ENCODE results near the gene MYOM3.

The MYOM3 gene

DNA sequence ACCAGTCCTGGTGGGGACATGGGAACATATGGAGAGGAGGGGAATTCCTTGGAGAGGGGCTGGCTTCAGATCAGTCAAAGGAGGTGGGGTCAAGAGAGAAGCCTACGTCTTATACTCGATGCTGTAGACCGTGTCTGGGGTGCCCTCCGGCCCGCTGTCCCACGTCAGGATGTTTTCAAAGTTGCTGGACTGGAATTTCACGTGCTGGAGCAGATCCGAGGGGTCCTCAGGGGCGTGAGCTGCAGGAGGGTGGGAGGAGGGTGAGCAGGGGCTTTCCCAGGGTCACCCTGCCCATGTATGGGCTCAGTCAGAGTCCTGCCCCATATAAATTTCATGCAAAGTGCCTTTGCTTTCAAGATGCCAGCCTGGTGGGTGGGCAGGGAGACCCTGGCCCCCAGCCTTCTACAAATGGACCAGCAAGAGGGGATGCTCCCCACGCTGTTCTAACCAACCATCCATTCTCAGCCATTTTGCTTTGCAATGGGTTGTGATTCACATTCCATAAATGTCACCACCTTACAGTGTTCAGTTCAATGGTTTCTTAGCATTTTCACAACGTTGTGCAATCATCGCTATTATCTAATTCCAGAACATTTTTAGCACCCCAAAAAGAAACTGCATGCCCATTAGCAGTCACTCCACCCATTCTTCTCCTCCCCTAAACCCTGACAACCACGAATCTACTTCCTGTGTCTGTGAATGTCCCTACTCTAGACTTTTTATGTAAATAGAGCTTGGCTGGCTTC lies 26.7 kb upstream of the MYOM3 start:
- no peak for DNase-seq

DNA sequence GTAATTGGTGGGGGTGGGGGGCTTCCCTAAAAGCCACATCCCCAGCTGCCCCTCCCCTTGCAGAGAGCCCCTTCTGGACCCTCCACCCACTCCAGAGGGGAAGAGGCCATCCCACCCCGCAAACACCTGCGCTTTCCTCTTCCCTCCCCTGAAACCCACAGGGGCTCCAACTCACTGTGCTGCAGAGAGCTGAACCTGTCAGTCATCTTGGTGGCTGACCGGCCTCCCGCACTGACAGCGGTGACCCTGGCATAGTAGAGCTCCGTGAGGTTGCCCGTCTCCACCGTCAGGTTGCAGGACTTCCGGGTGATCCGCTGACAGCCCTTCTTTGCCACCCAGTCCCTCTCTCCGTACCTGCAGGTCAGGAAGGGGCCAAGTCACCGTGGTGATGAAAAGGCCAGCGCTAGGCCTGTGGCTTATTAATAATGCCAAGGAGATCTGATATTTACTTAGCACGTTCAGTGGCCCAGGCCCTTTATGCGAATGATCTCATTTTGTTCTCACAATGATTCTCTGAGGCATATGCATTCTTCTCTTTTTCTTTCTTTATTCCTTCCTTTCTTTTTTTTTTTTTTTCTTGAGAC lies 25.1 kb upstream of the MYOM3 start:
- DNase-seq = no peak

DNA sequence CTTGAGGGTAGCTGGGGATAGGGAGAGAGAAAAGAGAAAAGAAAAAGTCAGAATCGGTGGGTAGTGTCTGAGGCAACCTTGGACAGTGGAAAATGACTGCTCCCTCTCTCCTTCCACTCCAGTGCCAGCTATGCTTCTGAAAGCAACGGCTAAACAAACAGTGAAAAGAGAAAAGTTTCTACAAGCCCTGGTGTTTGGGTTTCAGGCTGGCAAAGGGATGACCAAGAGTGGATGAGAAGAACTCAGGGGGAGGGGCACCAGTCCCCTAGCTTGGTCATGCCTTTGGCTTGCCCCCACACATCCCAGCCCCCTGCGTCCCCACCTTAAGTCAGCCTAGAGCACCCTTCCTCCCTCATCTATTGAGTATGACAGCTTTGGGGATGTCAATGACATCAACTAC lies 22.4 kb upstream of the MYOM3 start:
- DNase-seq = no peak

DNA sequence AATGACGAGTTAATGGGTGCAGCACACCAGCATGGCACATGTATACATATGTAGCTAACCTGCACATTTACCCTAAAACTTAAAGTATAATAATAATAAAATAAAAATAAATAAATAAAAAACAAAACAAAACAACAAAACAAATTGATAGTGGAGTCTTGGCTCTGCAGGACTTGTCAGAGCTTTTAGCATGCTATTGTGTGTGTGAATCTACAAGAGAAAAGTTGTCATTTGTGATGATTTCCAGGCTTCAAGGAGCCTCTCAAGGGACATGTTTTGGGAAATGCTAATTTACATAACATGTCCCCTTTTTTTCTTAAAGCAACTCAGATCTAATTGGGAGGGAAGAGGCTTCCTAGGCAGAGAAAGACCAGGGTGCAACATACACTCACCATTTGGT lies 21.9 kb upstream of the MYOM3 start:
- no peak for DNase-seq

DNA sequence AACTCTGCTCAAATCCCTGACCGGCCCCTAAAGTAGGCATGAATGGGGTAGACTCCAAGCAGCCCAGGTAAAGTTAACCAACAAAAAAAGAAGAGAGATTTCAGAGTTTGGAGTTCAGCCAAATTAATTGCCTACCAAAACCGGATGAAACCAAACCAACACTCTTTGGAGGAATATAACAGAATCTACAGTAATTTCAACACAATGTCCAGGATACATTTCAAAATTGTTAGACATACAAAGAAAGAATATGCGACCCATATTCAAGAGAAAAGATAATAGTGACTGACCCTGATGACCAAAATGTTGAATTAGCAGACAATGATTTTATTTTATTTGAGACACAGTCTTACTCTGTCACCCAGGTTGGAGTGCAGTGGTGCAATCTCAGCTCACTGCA lies 18.4 kb upstream of the MYOM3 start:
- no peak for DNase-seq

DNA sequence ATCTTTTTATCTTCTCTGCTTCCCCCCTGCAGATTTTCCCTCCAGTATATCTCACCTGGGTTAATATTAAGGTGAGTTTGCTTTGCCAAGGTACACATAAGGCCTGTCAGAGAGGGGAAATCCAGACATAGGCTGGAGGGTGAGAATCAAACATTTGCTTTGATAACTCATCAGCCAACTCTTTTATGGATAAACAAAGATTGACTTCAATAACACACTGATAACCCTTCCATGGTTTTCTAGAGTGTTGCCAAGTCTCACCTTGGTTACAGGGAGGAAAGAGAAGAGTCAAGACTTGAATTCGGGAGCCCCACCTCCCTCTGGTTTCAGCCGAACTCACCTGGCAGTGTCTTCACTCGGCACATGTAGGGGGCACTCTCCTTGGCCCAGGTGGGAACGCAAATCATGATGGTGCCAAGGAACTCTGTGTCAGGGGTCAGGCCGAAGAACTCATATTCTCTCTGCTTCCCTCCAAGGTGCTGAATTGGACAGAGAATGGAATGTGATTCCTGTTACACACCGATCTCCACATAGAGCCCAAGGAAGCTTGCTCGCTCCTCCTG lies 15.9 kb upstream of the MYOM3 start:
- DNase-seq = no peak

DNA sequence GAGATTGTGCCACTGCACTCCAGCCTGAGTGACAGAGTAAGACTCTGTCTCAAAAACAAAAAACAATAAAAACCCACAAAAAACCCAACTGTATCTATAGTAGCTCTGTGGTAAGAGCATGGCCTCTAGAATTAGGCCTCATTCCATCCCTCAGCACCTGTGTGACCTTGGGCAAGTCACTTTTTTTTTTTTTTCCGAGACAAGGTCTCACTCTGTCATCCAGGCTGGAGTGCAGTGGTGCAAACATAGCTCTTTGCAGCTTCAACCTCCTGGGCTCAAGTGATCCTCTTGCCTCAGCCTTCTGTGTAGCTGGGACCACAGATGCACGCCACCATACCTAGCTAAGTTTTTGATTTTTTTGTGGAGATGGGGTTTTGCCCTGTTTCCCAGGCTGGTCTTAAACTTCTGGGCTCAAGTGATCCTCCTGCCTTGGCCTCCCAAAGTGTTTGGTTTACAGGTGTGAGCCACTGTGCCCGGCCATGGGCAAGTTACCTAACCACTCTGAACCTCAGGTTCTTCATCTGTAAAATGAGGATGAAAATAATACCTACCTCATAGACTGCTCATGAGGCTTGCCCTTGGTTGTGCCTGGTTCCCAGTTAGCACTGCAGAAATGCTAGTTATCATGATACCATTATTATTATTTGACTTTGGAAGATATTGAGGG lies 15.3 kb upstream of the MYOM3 start:
- DNase-seq = no peak

DNA sequence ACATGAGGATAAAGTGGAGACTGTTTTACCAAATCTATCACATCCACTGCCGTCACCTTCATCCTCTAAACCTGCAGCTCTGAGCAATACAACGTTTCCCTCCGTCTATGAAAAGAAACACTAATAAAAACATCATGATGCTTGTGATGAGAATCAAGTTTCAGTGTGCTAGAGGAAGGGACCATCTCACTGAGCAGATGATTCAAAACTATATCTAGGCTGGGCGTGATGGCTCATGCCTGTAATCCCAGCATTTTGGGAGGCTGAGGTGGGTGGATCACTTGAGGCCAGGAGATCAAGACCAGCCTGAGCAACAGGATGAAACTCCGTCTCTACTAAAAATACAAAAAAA lies 14.7 kb upstream of the MYOM3 start:
- no peak for DNase-seq

DNA sequence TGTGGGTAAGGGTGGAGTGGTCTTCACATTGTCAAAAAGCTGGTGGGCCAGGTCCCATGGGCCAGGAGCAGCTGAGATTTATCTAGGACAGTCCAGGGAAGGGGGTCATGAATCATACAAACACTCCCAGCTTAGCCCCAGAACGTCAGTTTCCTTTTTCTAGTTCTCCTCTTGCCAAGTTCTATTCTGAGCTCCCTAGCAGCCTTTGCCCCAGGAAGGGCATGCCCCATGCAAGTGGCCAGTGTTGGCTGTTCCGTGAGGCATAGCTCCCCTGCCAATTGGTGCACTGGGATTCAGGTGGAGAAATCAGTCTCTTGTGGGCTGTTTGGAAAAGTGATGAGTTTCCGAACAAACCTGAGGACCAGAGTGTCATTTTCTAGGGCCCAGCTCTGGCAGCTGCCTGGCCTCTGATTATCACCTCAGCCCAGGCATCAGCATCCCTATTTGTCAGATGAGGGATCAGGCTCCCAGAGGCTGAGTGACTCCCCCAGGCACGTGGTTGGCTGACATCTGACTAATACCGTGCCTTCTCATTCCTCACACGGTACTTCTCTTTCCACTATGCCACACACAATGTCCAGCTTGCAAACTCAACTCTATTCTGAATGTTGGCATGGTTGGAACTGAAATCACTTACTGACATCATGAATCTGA lies 14.2 kb upstream of the MYOM3 start:
- no peak for DNase-seq

DNA sequence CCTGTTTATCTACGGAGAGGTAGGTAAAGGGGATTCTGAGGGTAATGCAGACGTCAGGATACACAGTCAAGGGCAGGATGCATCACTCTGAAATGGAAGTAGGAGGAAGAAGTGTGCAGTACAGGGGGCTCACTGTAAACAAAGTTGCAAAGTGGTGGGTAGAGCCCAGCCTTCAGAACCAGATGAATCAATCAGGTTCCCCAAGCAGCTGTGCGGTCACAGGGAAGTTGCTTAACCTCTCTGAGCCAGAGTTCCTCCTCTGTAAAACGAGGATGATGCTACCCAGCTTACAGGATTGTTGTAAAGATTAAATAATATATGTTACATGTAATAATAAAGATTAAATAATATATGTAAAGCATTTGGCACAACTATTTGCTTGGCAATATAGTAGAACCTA lies 13.5 kb upstream of the MYOM3 start:
- DNase-seq = no peak

DNA sequence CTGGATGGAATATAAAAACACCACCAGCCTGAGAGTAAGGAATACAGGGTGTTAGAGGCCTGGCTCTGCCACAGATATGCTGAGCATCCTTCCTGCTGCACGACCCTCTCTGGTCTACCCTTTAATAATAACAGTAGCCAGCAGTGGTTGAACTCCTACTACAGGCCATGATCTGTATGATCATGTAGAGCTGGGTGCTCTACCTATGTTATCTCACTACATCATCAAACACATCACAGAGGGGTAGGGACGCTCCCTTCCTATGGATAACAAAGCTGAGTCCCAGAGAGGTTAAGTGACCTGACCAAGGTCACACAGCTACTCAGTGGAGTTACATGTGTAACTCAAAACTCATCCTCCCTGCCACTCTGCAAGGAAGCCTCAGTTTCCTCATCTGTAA lies 13.0 kb upstream of the MYOM3 start:
- no peak for DNase-seq

DNA sequence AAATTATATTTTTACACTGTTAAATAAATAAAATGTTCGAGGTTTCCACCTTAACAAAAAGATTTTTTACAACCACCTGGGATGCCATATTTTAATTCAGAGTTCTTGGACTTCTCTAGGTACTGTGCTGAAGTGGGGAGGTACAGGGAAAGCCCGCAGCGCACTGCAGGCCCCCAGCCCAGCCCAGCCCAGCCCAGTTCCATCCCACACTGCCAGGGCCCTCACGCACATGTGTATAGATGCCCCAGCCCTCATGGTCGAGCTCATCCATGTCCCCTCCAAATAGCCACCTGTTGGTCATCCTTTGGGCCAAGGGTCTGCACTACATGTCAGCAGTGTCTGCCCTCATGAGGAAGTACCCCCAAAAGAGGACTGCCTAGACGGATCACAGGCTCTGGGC lies 11.7 kb upstream of the MYOM3 start:
- no peak for DNase-seq

DNA sequence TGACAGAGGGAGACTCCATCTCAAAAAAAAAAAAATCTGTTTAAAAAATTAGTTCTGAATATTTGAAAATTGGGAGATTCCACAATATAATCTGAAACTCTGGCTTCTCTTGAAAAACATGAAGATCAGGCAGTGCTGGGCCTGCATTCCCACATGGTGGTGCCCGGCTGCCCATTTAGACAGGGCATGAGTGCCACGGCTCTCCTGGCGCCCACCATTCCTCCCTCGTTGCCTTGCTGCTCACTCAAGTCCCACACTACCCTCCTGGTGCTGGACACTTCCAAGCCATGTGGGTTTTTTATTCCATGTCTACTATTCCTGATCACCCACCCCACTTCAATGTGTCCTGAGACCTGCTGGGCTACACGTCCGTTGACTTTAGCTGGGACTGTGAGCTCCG lies 10.8 kb upstream of the MYOM3 start:
- DNase-seq = no peak

DNA sequence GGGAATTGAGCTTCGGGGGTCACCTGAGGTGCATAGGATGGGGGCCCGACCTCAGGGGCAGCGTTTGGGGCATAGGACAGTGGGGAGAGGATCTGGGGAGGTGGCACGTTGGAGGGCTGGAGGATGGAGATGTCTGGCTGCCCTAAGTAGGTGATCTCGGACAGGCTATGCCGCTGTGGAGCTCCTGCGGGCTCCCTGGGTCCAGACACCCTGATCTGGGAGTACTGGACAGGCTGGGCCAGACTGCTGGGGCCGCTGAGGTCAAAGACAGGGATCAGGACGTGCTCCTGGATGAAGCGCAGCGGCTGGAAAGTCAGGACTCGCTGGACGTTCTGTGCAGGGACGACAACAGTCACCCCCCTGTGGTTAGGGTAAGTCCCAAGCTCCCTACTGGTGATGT lies 9.5 kb upstream of the MYOM3 start:
- DNase-seq = no peak

DNA sequence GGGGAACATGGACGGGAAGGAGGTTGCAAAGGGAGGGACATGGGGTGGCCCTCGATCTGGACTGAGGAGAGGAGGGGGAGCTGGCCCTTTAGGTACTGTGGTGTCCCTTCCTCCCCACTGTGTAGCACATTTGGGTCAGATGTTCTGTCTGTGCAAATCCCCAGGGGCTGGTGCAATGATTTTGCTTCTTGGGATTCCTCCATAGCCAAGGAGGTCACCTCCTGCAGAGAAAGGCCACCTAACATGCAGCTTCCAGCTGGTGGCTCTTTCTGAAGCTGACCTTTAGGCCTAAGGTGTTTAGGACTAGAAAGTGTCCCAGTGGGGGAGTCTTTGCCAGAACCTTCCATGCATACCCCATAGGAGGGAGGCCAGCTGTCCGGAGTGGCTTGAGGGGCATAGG lies 9.0 kb upstream of the MYOM3 start:
- DNase-seq = no peak

DNA sequence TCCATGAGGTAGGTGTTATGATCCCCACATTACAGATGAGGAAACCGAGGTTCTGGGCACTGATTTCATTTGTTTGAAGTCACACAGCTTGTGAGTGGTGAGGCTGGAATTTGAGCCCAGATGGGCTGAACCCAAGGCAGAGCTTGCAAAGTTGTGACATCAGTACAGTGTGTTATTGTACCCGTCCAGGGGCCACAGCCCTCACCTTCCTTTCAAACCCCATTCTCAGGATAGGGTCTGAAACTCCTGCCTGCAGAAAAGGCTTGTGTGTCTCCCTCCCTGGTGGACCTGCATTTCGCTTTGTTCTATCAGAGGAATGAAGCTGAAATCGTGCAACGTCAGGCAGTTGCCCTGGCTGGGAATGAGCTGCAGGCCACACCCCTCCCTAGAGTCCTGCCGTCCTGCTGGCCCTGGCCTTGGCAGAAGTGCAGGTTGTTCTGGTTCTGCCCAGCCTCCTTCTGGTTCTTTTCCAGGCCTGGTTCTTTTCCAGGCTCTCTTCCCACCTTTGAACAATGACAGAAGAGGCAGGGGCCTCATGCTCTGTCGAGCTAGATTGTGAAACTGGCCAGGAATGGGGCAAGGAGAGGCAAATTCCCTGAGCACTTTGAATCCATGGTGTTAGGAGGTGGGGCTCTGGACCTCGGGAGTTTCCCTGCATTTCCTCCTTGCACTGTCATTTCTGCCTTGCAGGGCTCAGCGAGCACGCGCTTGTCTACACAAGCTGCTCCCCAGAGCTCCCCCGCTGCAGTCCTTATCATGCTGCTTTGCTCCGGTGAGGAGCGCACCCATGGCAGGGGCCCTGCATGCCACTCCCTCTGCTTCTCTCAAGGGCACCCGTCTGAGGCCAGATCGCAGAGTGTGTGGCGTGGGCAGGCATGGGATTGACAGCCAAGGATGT lies 8.2 kb upstream of the MYOM3 start:
- no peak for DNase-seq

DNA sequence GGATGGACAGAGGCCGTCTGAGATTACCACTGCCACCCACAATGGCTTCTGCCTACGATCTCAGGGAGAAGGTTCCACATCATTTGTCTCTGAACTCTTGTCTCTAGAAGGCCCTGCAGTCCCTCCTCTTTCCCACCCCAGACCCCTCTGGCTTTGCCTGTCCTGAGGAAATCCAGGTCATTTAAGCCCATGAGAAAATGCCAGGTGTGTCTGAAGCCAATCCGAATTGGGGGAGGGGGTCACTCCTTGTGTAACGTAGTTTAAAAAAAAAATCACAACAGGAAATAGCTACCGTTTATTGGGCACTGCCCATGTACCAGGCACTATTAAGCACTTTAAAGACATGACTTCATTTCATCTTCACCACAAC lies 7.5 kb upstream of the MYOM3 start:
- no peak for DNase-seq

DNA sequence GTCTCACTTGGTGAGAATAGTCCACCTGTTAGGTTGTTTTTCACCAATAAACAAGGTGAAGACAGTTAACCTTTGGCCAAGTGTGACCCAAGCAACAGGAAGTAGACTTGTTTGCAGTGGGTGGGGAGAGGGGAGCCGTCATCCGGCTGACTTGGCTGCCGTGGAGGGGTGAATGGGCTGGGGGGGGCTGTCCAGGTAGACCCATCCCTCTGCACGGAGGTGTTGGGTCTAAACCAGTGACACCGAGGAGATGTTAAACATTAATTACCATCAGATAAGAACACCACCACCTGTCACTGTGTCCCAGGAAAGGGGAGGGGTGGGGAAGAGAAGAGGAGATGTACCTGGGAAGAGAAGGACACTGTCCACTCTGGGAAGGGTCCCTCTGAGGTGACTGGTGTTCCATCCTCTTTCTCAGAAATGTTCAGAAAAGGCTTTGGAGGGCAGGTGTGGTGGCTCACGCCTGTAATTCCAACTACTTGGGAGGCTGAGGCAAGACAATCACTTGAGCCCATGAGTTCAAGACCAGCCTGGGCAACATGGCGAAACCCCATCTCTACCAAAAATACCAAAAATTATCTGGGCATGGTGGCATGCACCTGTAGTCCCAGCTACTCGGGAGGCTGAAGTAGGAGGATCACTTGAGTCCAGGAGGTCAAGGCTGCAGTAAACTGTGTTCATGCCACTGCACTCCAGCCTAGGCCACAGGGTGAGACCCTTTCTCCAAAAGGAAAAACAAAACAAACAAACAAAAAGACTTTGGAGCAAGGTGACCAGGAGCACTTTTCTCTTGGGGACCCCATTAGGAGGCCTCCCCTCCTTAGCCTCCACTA lies 6.7 kb upstream of the MYOM3 start:
- no peak for DNase-seq

DNA sequence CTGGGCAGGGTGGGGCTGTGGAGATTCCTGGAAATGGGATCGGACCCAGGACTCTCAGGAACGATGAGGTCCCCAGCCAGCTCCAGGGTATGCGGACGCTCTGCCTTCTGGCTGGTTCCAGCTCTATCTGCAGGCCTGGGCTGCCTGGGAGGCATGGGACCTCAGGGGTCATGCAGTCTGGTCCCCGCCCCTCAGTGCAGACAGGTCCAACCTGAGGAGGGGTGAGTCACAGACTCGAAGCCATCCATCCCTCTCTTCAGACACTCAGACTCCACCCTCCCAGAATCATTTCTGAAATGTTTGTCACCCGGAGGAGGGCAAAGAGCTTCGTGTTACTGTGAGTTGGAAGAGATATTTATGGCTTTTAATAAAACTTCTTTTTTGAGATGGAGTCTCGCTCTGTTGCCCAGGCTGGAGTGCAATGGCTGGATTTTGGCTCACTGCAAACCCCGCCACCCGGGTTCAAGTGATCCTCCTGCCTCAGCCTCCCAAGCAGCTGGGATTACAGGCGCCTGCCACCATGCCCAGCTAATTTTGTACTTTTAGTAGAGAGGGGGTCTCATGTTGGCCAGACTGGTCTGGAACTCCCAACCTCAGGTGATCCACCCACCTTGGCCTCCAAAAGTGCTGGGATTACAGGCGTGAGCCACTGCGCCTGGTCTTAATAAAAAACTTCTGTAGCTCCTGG lies 5.9 kb upstream of the MYOM3 start:
- DNase-seq = no peak

DNA sequence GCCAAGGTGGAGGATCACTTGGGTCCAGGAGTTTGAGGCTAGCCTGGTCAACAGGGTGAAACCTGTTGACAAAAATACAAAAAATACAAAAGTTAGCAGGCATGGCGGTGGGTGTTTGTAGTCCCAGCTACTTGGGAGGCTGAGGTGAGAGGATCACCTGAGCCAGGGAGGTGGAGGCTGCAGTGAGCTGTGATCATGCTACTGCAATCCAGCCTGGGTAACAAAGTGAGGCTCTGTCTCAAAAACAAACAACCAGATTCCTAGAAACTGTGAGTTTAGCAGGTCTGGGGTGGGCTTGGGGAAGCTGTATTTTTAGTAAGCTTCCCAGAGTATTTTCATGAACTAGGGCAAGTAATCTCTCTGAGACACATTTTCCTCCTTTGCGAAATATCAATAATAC lies 5.2 kb upstream of the MYOM3 start:
- DNase-seq = no peak

DNA sequence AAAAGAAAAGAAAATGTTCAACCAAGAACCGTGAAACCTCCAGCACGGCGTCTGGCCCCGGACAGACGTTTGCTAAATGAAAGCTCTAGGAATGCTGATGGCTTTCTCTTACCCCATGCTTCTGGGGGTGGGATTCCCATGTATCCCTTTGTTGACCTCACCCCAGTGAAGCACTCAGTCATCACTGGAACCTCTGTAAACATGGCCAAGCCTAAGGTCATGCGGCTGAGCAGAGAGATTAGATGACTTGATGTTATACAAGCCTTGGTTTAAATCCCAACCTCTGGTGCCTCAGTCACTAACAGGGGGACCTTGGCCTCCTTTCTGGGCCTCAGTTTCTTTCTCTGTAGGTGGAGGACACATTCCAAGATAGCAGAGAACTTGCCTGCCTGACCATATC lies 2.8 kb upstream of the MYOM3 start:
- no peak for DNase-seq
